ENCODE data around the gene CPHXL2. TPM values are rescaled to one million over a fixed set of nuclear protein-coding genes. Genes with fewer than 3 reads are reported as not detected.

CPHXL2 gene
- total and polyA plus RNA-seq, 2 donors, result not detected

GRCh38 chr16:75648265-75649076 is 28.3 kb downstream of the CPHXL2 start:
- Histone ChIP-seq H3K36me3 (ENCODE audit: control insufficient read depth in 2 of 2, insufficient read depth in 2 of 2, low read length in 1 of 2) (peaks cover 3 to 14% of the 10 kb centered on the region in 2 donors), H3K27me3 (ENCODE audit: control insufficient read depth in 2 of 2, insufficient read depth in 1 of 2, low read length in 1 of 2) (no peaks in the 10 kb centered on the region), H3K9me3 (ENCODE audit: control insufficient read depth in 2 of 2, insufficient read depth in 1 of 2, low read length in 1 of 2) (no peaks in the 10 kb centered on the region), H3K4me1 (ENCODE audit: control insufficient read depth in 2 of 2, insufficient read depth in 2 of 2, low read length in 2 of 2) (peaks cover 12 to 27% of the 10 kb centered on the region in 2 donors), H3K4me3 (ENCODE audit: low read length in 2 of 2) (peak overlapping the region; percentile 76 to 90), H3K27ac (ENCODE audit: low read depth in 1 of 2, low read length in 1 of 2) (peak overlapping the region; percentile 100)
- peak; percentile 77 to 95 (median 86) for DNase-seq (ENCODE audit: low read depth in 6 of 9, low spot score in 9 of 9)
- WGBS, result under 1% methylated on average over 62 of the region's 62 CpGs

GRCh38 chr16:75647492-75648264 is 29.1 kb downstream of the CPHXL2 start, which contains the start of the genes KARS1 and TERF2IP:
Gene KARS1, minus strand, starts transcription at chr16:75647665. Its CDS starts 26 bp downstream, at chr16:75647639.
Gene TERF2IP, plus strand, starts transcription at chr16:75647773. Its CDS starts 110 bp downstream, at chr16:75647883.
- Histone ChIP-seq H3K9me3 (ENCODE audit: control insufficient read depth in 2 of 2, insufficient read depth in 1 of 2, low read length in 1 of 2) (no peaks in the 10 kb centered on the region), H3K4me1 (ENCODE audit: control insufficient read depth in 2 of 2, insufficient read depth in 2 of 2, low read length in 2 of 2) (peaks cover 12 to 26% of the 10 kb centered on the region in 2 donors), H3K36me3 (ENCODE audit: control insufficient read depth in 2 of 2, insufficient read depth in 2 of 2, low read length in 1 of 2) (peaks cover 3 to 15% of the 10 kb centered on the region in 2 donors), H3K27me3 (ENCODE audit: control insufficient read depth in 2 of 2, insufficient read depth in 1 of 2, low read length in 1 of 2) (no peaks in the 10 kb centered on the region), H3K4me3 (ENCODE audit: low read length in 2 of 2) (peak within 1 kb of the TSS; percentile 76 to 90), H3K27ac (ENCODE audit: low read depth in 1 of 2, low read length in 1 of 2) (peak within 1 kb of the TSS; percentile 100)
- DNase-seq (ENCODE audit: low read depth in 6 of 9, low spot score in 9 of 9), result peak; percentile 88 to 97 (median 94)
- under 1% methylated on average over 76 of the region's 76 CpGs for WGBS

- peak overlapping the region; percentile 86 to 88 for H3K27ac ChIP-seq (ENCODE audit: low read depth in 1 of 2, low read length in 1 of 2)
Measured at GRCh38 chr16:75647112-75647491, 29.7 kb downstream of the CPHXL2 start.

GRCh38 chr16:75644240-75645012 is 32.4 kb downstream of the CPHXL2 start:
- no peak overlapping the region for H3K4me3 ChIP-seq (ENCODE audit: low read length in 2 of 2)
- no peaks in the 10 kb centered on the region for H3K9me3 ChIP-seq (ENCODE audit: control insufficient read depth in 2 of 2, insufficient read depth in 1 of 2, low read length in 1 of 2)
- WGBS, result 93% methylated on average over 7 of the region's 7 CpGs
- peak in 1 of 9 donors; percentile 24 for DNase-seq (ENCODE audit: low read depth in 6 of 9, low spot score in 9 of 9)
- no peaks in the 10 kb centered on the region for H3K27me3 ChIP-seq (ENCODE audit: control insufficient read depth in 2 of 2, insufficient read depth in 1 of 2, low read length in 1 of 2)
- peaks cover 9 to 13% of the 10 kb centered on the region in 2 donors for H3K4me1 ChIP-seq (ENCODE audit: control insufficient read depth in 2 of 2, insufficient read depth in 2 of 2, low read length in 2 of 2)
- H3K27ac ChIP-seq (ENCODE audit: low read depth in 1 of 2, low read length in 1 of 2), result peak overlapping the region in 1 of 2 donors; percentile 1
- H3K36me3 ChIP-seq (ENCODE audit: control insufficient read depth in 2 of 2, insufficient read depth in 2 of 2, low read length in 1 of 2), result peaks cover 24 to 42% of the 10 kb centered on the region in 2 donors

More at GRCh38 chr16:75647112-75647491, 29.7 kb downstream of the CPHXL2 start:
- Histone ChIP-seq H3K4me1 (ENCODE audit: control insufficient read depth in 2 of 2, insufficient read depth in 2 of 2, low read length in 2 of 2) (peaks cover 12 to 26% of the 10 kb centered on the region in 2 donors), H3K9me3 (ENCODE audit: control insufficient read depth in 2 of 2, insufficient read depth in 1 of 2, low read length in 1 of 2) (no peaks in the 10 kb centered on the region), H3K36me3 (ENCODE audit: control insufficient read depth in 2 of 2, insufficient read depth in 2 of 2, low read length in 1 of 2) (peaks cover 3 to 21% of the 10 kb centered on the region in 2 donors), H3K4me3 (ENCODE audit: low read length in 2 of 2) (peak overlapping the region; percentile 76 to 90), H3K27me3 (ENCODE audit: control insufficient read depth in 2 of 2, insufficient read depth in 1 of 2, low read length in 1 of 2) (no peaks in the 10 kb centered on the region)
- under 1% methylated on average over 18 of the region's 18 CpGs for WGBS
- DNase-seq (ENCODE audit: low read depth in 6 of 9, low spot score in 9 of 9), result peak in 1 of 9 donors; percentile 12

GRCh38 chr16:75640598-75640997 is 36.2 kb downstream of the CPHXL2 start:
- Histone ChIP-seq H3K4me1 (ENCODE audit: control insufficient read depth in 2 of 2, insufficient read depth in 2 of 2, low read length in 2 of 2) (peaks cover 0 to 6% of the 10 kb centered on the region in 2 donors), H3K36me3 (ENCODE audit: control insufficient read depth in 2 of 2, insufficient read depth in 2 of 2, low read length in 1 of 2) (peaks cover 44 to 66% of the 10 kb centered on the region in 2 donors), H3K9me3 (ENCODE audit: control insufficient read depth in 2 of 2, insufficient read depth in 1 of 2, low read length in 1 of 2) (no peaks in the 10 kb centered on the region), H3K4me3 (ENCODE audit: low read length in 2 of 2) (no peak overlapping the region), H3K27ac (ENCODE audit: low read depth in 1 of 2, low read length in 1 of 2) (no peak overlapping the region), H3K27me3 (ENCODE audit: control insufficient read depth in 2 of 2, insufficient read depth in 1 of 2, low read length in 1 of 2) (no peaks in the 10 kb centered on the region)
- WGBS, result 97% methylated on average over 6 of the region's 6 CpGs
- DNase-seq (ENCODE audit: low read depth in 6 of 9, low spot score in 9 of 9), result no peak

- Histone ChIP-seq H3K27ac (ENCODE audit: low read depth in 1 of 2, low read length in 1 of 2) (no peak overlapping the region), H3K9me3 (ENCODE audit: control insufficient read depth in 2 of 2, insufficient read depth in 1 of 2, low read length in 1 of 2) (no peaks in the 10 kb centered on the region), H3K4me3 (ENCODE audit: low read length in 2 of 2) (no peak overlapping the region), H3K4me1 (ENCODE audit: control insufficient read depth in 2 of 2, insufficient read depth in 2 of 2, low read length in 2 of 2) (no peaks in the 10 kb centered on the region), H3K36me3 (ENCODE audit: control insufficient read depth in 2 of 2, insufficient read depth in 2 of 2, low read length in 1 of 2) (peaks cover 72 to 77% of the 10 kb centered on the region in 2 donors), H3K27me3 (ENCODE audit: control insufficient read depth in 2 of 2, insufficient read depth in 1 of 2, low read length in 1 of 2) (no peaks in the 10 kb centered on the region)
- 98% methylated on average over 3 of the region's 3 CpGs for WGBS
- no peak for DNase-seq (ENCODE audit: low read depth in 6 of 9, low spot score in 9 of 9)
Measured at GRCh38 chr16:75635036-75635435, 41.8 kb downstream of the CPHXL2 start.

GRCh38 chr16:75632857-75633256 is 44.0 kb downstream of the CPHXL2 start:
- WGBS, result 94% methylated on average over 8 of the region's 8 CpGs
- H3K36me3 ChIP-seq (ENCODE audit: control insufficient read depth in 2 of 2, insufficient read depth in 2 of 2, low read length in 1 of 2), result peaks cover 87 to 90% of the 10 kb centered on the region in 2 donors

GRCh38 chr16:75630052-75630451 is 46.8 kb downstream of the CPHXL2 start:
- H3K9me3 ChIP-seq (ENCODE audit: control insufficient read depth in 2 of 2, insufficient read depth in 1 of 2, low read length in 1 of 2), result no peaks in the 10 kb centered on the region
- no peak for DNase-seq (ENCODE audit: low read depth in 6 of 9, low spot score in 9 of 9)
- H3K27me3 ChIP-seq (ENCODE audit: control insufficient read depth in 2 of 2, insufficient read depth in 1 of 2, low read length in 1 of 2), result no peaks in the 10 kb centered on the region
- WGBS, result 96% methylated on average over 3 of the region's 3 CpGs
- peaks cover 4 to 17% of the 10 kb centered on the region in 2 donors for H3K4me1 ChIP-seq (ENCODE audit: control insufficient read depth in 2 of 2, insufficient read depth in 2 of 2, low read length in 2 of 2)
- H3K27ac ChIP-seq (ENCODE audit: low read depth in 1 of 2, low read length in 1 of 2), result no peak overlapping the region
- peaks cover 81 to 88% of the 10 kb centered on the region in 2 donors for H3K36me3 ChIP-seq (ENCODE audit: control insufficient read depth in 2 of 2, insufficient read depth in 2 of 2, low read length in 1 of 2)
- no peak overlapping the region for H3K4me3 ChIP-seq (ENCODE audit: low read length in 2 of 2)

More at GRCh38 chr16:75632857-75633256, 44.0 kb downstream of the CPHXL2 start:
- H3K4me1 ChIP-seq (ENCODE audit: control insufficient read depth in 2 of 2, insufficient read depth in 2 of 2, low read length in 2 of 2), result peaks cover 4 to 11% of the 10 kb centered on the region in 2 donors
- no peaks in the 10 kb centered on the region for H3K27me3 ChIP-seq (ENCODE audit: control insufficient read depth in 2 of 2, insufficient read depth in 1 of 2, low read length in 1 of 2)
- H3K9me3 ChIP-seq (ENCODE audit: control insufficient read depth in 2 of 2, insufficient read depth in 1 of 2, low read length in 1 of 2), result no peaks in the 10 kb centered on the region
- H3K27ac ChIP-seq (ENCODE audit: low read depth in 1 of 2, low read length in 1 of 2), result no peak overlapping the region
- no peak for DNase-seq (ENCODE audit: low read depth in 6 of 9, low spot score in 9 of 9)
- H3K4me3 ChIP-seq (ENCODE audit: low read length in 2 of 2), result no peak overlapping the region

All from thymus (tissue), 11 donors.